Duodenal mucosa (tissue), 2 donors: ENCODE measurements around the gene GPN3.
A peak's percentile ranks its signal among the peaks of the same experiment; 100 is the strongest.
"Not testable (repeated sequence)": the region's sequence is repeated elsewhere in the genome, so short reads cannot be mapped to it uniquely, and the experiment has no call there.

Experiments used
- H3K27ac ChIP-seq: one replicate; pipeline ENCODE4 v1.7.0; 2013; ENCODE audit warnings: low read depth, low read length
- H3K27me3 ChIP-seq, 2 donors: one replicate each; pipeline ENCODE4 v1.7.0; 2013; ENCODE audit warnings: low read length in 2 of 2, control low read depth in 1 of 2; ENCODE audit not compliant: insufficient read depth in 2 of 2, control insufficient read depth in 1 of 2
- H3K36me3 ChIP-seq, 2 donors: one replicate each; pipeline ENCODE4 v1.7.0; 2013; ENCODE audit warnings: low read length in 2 of 2, control low read depth in 1 of 2; ENCODE audit not compliant: insufficient read depth in 2 of 2, control insufficient read depth in 1 of 2
- H3K4me1 ChIP-seq, 2 donors: one replicate each; pipeline ENCODE4 v1.7.0; 2013; ENCODE audit warnings: low read length in 2 of 2, control low read depth in 1 of 2; ENCODE audit not compliant: insufficient read depth in 2 of 2, control insufficient read depth in 1 of 2
- H3K4me3 ChIP-seq, 2 donors: one replicate each; pipeline ENCODE4 v1.7.0; 2013; ENCODE audit warnings: low read length in 2 of 2, low read depth in 1 of 2
- H3K9ac ChIP-seq, 2 donors: one replicate each; pipeline ENCODE4 v1.7.0; 2013; ENCODE audit warnings: low read length in 2 of 2, low read depth in 1 of 2
- H3K9me3 ChIP-seq, 2 donors: one replicate each; pipeline ENCODE4 v1.7.0; 2013; ENCODE audit warnings: low read length in 2 of 2, control low read depth in 1 of 2; ENCODE audit not compliant: control insufficient read depth in 1 of 2

The GPN3 gene

DNA sequence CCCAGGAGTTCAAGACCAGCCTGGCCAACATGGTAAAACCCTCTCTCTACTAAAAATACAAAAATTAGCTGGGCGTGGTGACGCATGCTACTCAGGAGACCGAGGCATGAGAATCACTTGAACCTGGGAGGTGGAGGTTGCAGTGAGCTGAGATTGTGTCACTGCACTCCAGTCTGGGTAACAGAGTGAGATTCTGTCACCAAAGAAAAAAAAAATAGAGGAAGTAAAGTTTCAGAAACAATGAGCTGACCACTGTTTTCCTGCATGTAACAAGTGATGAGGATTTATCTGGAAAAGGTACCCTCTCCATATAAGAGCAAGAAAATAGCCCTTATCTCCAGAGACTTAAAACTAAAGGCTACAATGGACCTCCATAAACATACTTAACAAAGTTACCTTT is 50.9 kb downstream of the GPN3 start:
- H3K9me3 ChIP-seq, H3K36me3 ChIP-seq, H3K4me3 ChIP-seq, H3K4me1 ChIP-seq, H3K27ac ChIP-seq, H3K27me3 ChIP-seq, H3K9ac ChIP-seq: not testable (repeated sequence)

DNA sequence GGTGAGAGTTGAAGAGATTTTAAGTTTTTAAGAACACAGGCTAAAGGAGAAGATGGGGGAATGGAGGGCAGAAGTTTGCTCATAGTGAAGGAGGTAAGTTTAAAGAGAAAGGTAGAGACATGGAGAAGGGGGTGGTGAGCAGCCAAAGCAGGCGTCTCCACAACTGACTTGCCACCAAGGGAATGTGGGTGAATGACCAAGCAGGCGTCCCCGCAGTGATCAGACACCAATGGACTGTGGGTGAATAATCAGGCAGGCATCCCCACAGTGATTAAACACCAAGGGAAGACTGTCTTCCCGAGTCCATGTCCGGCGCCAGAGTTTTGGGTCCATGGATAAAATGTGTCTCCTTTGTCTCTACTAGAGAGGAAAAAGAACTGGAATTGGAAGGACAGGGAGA is 58.0 kb downstream of the GPN3 start:
- not testable (repeated sequence) for H3K9ac ChIP-seq, H3K36me3 ChIP-seq, H3K4me3 ChIP-seq, H3K4me1 ChIP-seq, H3K27me3 ChIP-seq, H3K9me3 ChIP-seq, H3K27ac ChIP-seq

DNA sequence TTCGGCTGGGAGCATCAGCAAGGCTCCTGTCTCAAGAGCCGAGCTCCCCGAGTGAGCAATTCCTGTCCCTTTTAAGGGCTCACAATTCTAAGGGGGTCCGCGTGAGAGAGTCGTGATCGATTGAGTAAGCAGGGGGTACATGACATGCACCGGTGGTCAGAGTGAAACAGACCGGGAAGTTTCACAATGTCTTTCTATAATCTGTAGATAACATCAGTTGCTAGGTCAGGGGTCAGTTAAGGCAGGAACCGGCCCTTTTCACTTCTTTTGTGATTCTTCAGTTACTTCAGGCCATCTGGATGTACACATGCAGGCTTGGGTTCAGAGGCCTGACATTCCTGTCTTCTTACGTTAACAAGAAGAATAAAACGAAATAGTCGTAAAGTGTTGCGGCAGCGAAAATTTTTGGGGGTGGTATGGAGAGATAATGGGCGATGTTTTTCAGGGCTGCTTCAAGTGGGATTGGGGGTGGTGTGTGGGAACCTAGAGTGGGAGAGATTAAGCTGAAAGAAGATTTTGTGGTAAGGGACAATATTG is 62.9 kb downstream of the GPN3 start:
- H3K9me3 ChIP-seq, H3K27ac ChIP-seq, H3K9ac ChIP-seq, H3K27me3 ChIP-seq, H3K36me3 ChIP-seq, H3K4me3 ChIP-seq: not testable (repeated sequence)
- peaks cover 6 to 10% of the 10 kb centered on the region in 2 donors for H3K4me1 ChIP-seq

DNA sequence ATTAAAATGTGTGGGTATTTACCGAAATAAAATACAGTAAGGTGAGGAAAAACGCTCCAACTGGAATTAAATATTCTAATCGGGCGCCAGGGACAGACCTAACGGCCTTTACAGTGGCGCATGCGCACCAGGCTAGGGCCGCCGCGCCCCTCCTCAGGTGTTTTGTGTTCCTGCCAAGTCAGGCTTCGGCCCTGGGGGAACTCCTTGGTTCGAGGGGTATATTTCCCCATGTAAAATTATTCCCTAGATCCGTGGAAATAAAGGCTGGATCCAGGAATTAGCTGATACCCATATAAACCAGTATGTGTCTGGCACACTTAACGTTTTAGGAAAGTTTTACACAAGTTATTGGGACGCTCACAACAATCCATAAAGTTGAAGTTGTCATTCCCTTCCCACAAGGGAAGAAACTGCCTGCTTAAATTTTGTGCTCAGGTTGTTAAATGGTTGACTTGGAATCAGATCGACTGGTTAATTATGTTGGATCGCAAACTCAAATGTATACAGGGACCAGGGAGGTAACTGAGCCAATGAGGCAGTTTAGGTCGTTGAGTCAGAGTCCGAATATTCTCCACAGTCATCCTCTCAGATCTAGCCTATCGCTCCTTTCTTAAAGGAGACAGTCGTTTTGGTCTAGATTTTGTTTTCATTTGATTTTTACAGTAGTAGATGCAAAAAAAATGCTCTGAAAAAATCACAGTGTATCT is 63.9 kb downstream of the GPN3 start:
- H3K9me3 ChIP-seq: no peaks in the 10 kb centered on the region
- peaks cover 6 to 10% of the 10 kb centered on the region in 2 donors for H3K4me1 ChIP-seq
- H3K27me3 ChIP-seq: no peaks in the 10 kb centered on the region
- H3K36me3 ChIP-seq: peaks cover 6 to 7% of the 10 kb centered on the region in 2 donors
- H3K27ac ChIP-seq: peak overlapping the region; percentile 95
- H3K4me3 ChIP-seq: peak overlapping the region; percentile 96 to 97
- peak overlapping the region; percentile 53 to 97 for H3K9ac ChIP-seq

DNA sequence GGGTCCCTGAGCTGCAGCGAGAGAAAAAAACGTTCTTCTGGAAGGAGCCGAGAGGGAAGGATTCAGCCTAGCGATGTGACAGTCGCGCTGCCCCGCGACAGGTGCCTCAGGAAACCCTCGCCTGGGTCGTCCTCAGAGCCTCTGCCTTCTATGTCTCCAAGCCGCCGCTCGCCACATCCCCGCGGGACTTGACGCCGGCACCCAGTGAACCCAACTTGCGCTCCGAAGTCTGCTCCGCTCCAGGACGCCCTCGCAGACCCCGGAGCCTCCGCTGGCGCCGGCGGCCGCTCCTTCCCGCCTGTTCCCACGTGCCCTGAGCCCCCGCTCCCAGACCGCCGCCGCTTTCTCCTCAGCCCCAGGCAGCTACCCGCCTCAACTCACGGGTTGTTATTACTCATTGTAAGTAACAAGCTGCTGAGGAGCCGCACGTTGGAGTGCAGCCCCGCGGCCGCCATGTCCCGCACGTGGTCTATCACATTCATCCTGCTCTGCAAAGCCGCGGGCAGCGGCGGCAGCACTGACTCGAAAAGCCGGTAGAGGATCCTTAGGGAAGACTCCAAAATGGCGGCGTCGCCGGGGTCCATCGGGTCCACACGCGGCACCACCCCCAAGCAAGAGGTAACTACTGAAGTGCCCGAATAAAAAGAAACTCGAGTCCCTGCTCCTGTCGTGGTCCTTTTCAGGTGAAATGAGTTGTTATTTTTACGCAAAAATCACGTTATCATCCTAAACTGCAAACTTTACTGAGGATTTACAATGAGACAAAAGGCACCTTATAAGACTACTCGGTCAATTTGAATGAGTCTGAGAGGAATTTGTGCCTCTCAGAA is 64.7 kb downstream of the GPN3 start, which contains the start of gene ANAPC7:
ANAPC7 (minus strand) TSS at position 563 of the 830 bp plus-strand sequence; CDS start at position 482, 81 bp downstream.
- H3K9me3 ChIP-seq: no peaks in the 10 kb centered on the region
- peaks cover 6 to 10% of the 10 kb centered on the region in 2 donors for H3K4me1 ChIP-seq
- peak within 1 kb of the TSS; percentile 96 to 97 for H3K4me3 ChIP-seq
- H3K36me3 ChIP-seq: peaks cover 6 to 10% of the 10 kb centered on the region in 2 donors
- peak within 1 kb of the TSS; percentile 95 for H3K27ac ChIP-seq
- no peaks in the 10 kb centered on the region for H3K27me3 ChIP-seq
- H3K9ac ChIP-seq: peak within 1 kb of the TSS; percentile 53 to 97
